NB4 (cell line): ENCODE results near the gene ZBTB7C.

Experiments
- DNase-seq: peaks from one replicate; pipeline ENCODE4 v3.0.0; 2010; ENCODE audit warnings: low read depth
- H3K4me3 ChIP-seq: one replicate; pipeline ENCODE4 v1.5.1; 2011; ENCODE audit warnings: mild to moderate bottlenecking, low read depth, low read length, moderate library complexity
- CTCF ChIP-seq: IDR thresholded peaks from one replicate; pipeline ENCODE4 v1.5.1; 2012; ENCODE audit warnings: low read depth, low read length
- MAX ChIP-seq: IDR thresholded peaks from 2 replicates; pipeline ENCODE4 v1.6.1; 2011; ENCODE audit warnings: low read depth, low read length
- MYC ChIP-seq: IDR thresholded peaks from 2 replicates; pipeline ENCODE4 v1.6.1; 2011; ENCODE audit warnings: low read depth, low read length
- POLR2A ChIP-seq: IDR thresholded peaks from 2 replicates; pipeline ENCODE4 v1.6.1; 2011; ENCODE audit warnings: mild to moderate bottlenecking; ENCODE audit not compliant: insufficient read length; ENCODE audit errors: extremely low read depth

ZBTB7C gene

GRCh38 chr18:48330016-48330991 lies 78.9 kb downstream of the ZBTB7C start:
- TF ChIP-seq CTCF, result no peak
- no peak for TF ChIP-seq MAX
- TF ChIP-seq MYC, result no peak
- no peak for TF ChIP-seq POLR2A
- no peak overlapping the region for H3K4me3 ChIP-seq
- DNase-seq, result no peak

- DNase-seq, result no peak
Observed at GRCh38 chr18:48328473-48329210, 80.5 kb downstream of the ZBTB7C start.

GRCh38 chr18:48326901-48327675 lies 82.1 kb downstream of the ZBTB7C start:
- DNase-seq, result no peak
- no peak for TF ChIP-seq MAX
- no peak for TF ChIP-seq CTCF
- no peak for TF ChIP-seq MYC
- TF ChIP-seq POLR2A, result no peak
- no peak overlapping the region for H3K4me3 ChIP-seq

More at GRCh38 chr18:48328473-48329210, 80.5 kb downstream of the ZBTB7C start:
- no peak for TF ChIP-seq MAX
- TF ChIP-seq MYC, result no peak
- no peak for TF ChIP-seq POLR2A
- TF ChIP-seq CTCF, result no peak
- H3K4me3 ChIP-seq, result no peak overlapping the region

GRCh38 chr18:48325115-48325665 lies 84.0 kb downstream of the ZBTB7C start:
- DNase-seq, result no peak
- H3K4me3 ChIP-seq, result no peak overlapping the region
- TF ChIP-seq MAX (no peak), MYC (no peak), POLR2A (no peak), CTCF (no peak)

GRCh38 chr18:48324651-48325050 lies 84.5 kb downstream of the ZBTB7C start:
- no peak for TF ChIP-seq MYC
- no peak for TF ChIP-seq CTCF
- TF ChIP-seq MAX, result no peak
- no peak for TF ChIP-seq POLR2A
- H3K4me3 ChIP-seq, result no peak overlapping the region
- DNase-seq, result no peak
